ENCODE results near the gene SPDYE3. TPM values are rescaled to one million over a fixed set of nuclear protein-coding genes. Genes with fewer than 3 reads are reported as not detected.

SPDYE3 gene
- total RNA-seq, 1 experiment from 2014 or later = not detected

DNA sequence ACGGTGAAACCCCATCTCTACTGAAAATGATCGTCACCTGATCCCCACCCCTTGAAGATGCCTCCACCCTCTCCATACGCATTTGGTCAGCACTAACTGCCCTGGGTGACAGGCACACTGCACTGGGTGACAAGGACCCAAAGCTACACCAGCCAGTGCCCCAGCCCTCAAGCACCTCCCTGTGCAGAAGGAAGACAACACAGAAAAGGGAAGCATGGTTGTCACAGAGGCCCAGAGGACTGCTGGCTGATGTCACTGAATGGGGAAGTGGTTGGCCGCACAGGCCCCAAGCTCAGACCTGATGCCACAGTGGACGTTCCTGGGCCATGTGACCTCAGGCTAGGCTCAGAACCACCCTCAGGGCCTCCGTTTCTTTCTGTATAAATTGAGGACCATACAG is 61.6 kb downstream of the SPDYE3 start:
- Histone ChIP-seq H3K14ac (ENCODE audit: insufficient read depth, low read length) (no peak overlapping the region), H3K23ac (ENCODE audit: insufficient read length, low read depth, low read length) (no peak overlapping the region), H3K27me3 (ENCODE audit: insufficient read depth, low read length) (no peaks in the 10 kb centered on the region), H2BK5ac (ENCODE audit: insufficient read length, low read length) (no peak overlapping the region), H3K23me2 (ENCODE audit: insufficient read length, low read depth, low read length, poor library complexity, severe bottlenecking) (no peaks in the 10 kb centered on the region), H4K8ac (replicated peaks; ENCODE audit: insufficient read length, low read depth, low read length) (no peak overlapping the region), H4K91ac (ENCODE audit: insufficient read length, low read depth, low read length) (no peak overlapping the region), H2AFZ (ENCODE audit: low read length) (no peak overlapping the region), H3K4ac (ENCODE audit: low read depth, low read length) (no peak overlapping the region), H2BK20ac (ENCODE audit: low read depth, low read length, poor library complexity, severe bottlenecking) (no peak overlapping the region), H3T11ph (ENCODE audit: low read length) (no peak overlapping the region), H3K4me1 (ENCODE audit: insufficient read depth, low read length) (no peaks in the 10 kb centered on the region; the same call in 1 of the 2 replicates), H3K27ac (ENCODE audit: insufficient read length, low read depth, low read length) (no peak overlapping the region), H3K79me2 (ENCODE audit: insufficient read depth, low read length) (no peaks in the 10 kb centered on the region), H3K79me1 (ENCODE audit: insufficient read depth, low read depth, low read length, poor library complexity, severe bottlenecking) (no peaks in the 10 kb centered on the region), H3K18ac (ENCODE audit: insufficient read length, low read depth, low read length) (no peak overlapping the region), H4K5ac (ENCODE audit: insufficient read length, low read depth, low read length) (no peak overlapping the region), H4K20me1 (ENCODE audit: control insufficient read depth, insufficient read depth, insufficient read length) (no peaks in the 10 kb centered on the region), H2BK12ac (ENCODE audit: insufficient read length, low read depth, low read length) (no peak overlapping the region), H3K56ac (ENCODE audit: insufficient read length, low read depth, low read length) (no peak overlapping the region), H2BK120ac (ENCODE audit: low read depth, low read length, poor library complexity, severe bottlenecking) (no peak overlapping the region), H3K4me2 (ENCODE audit: insufficient read depth, insufficient read length, low read length) (no peak overlapping the region), H3K9ac (ENCODE audit: extremely low read depth, insufficient read length, low read length) (no peak overlapping the region), H3K9me3 (ENCODE audit: control insufficient read depth, low read depth, low read length) (no peaks in the 10 kb centered on the region), H2AK5ac (ENCODE audit: insufficient read length, low read length) (no peak overlapping the region), H2BK15ac (ENCODE audit: low read depth, low read length) (no peak overlapping the region)
- DNase-seq = no peak
- no CpG with 5 or more reads among the region's 6 CpGs for WGBS (ENCODE audit: extremely low coverage, insufficient read length, low lambda C conversion rate)
- Mint-ChIP-seq H3K4me1 (peaks cover 38 to 54% of the 10 kb centered on the region in 2 experiments), H3K27me3 (ENCODE audit: low read depth) (no peaks in the 10 kb centered on the region; the same call in 1 of the 2 replicates), H3K4me3 (no peak overlapping the region; a peak in 1 of 5 replicates), H3K27ac (peak overlapping the region; percentile 40 to 96 (median 86); a peak in 5 of 7 replicates), H3K36me3 (ENCODE audit: insufficient read depth in 1 of 3, low read depth in 3 of 3) (peaks cover 12 to 32% (median 14%) of the 10 kb centered on the region in 3 experiments), H3K9me3 (no peaks in the 10 kb centered on the region)
- TF ChIP-seq, protein P1, sequence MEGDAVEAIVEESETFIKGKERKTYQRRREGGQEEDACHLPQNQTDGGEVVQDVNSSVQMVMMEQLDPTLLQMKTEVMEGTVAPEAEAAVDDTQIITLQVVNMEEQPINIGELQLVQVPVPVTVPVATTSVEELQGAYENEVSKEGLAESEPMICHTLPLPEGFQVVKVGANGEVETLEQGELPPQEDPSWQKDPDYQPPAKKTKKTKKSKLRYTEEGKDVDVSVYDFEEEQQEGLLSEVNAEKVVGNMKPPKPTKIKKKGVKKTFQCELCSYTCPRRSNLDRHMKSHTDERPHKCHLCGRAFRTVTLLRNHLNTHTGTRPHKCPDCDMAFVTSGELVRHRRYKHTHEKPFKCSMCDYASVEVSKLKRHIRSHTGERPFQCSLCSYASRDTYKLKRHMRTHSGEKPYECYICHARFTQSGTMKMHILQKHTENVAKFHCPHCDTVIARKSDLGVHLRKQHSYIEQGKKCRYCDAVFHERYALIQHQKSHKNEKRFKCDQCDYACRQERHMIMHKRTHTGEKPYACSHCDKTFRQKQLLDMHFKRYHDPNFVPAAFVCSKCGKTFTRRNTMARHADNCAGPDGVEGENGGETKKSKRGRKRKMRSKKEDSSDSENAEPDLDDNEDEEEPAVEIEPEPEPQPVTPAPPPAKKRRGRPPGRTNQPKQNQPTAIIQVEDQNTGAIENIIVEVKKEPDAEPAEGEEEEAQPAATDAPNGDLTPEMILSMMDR (conservative IDR thresholded peaks at IDR 0.05) = no peak

Data from H9 (cell line).